Body of pancreas (tissue), 4 donors: Measurements from ENCODE around the gene EEFSEC. TPM values are rescaled to one million over a fixed set of nuclear protein-coding genes. Genes with fewer than 3 reads are reported as not detected.

Experiments used
- ATAC-seq: fragments of 150-250 bp; one replicate; pipeline ENCODE4 v1.9.1; 2016
- DNase-seq, 4 donors: peaks; one replicate each; pipeline ENCODE4 v3.0.0-alpha.2; 2019
- H3K27ac ChIP-seq, 4 donors: fragments of 200-600 bp; sonication (generic); 1 replicate in 3 of 4; 2 replicates in 1 of 4; pipeline versions ENCODE4 v1.5.1 to v1.6.1; 2016 to 2019; ENCODE audit warnings: mild to moderate bottlenecking in 1 of 4, mixed read lengths in 1 of 4, moderate library complexity in 1 of 4
- H3K27me3 ChIP-seq, 2 donors: fragments of 200-600 bp; sonication (generic); one replicate each; pipeline ENCODE4 v1.6.0; 2016; ENCODE audit warnings: mild to moderate bottlenecking in 1 of 2
- H3K36me3 ChIP-seq, 2 donors: fragments of 200-600 bp; sonication (generic); replicated peaks in 1 of 2; 2 replicates each; pipeline ENCODE4 v1.5.1; 2016; ENCODE audit warnings: low read depth in 2 of 2; ENCODE audit not compliant: insufficient read depth in 1 of 2
- H3K4me1 ChIP-seq: fragments of 200-600 bp; sonication (generic); one replicate; pipeline ENCODE4 v1.6.0; 2016
- H3K4me3 ChIP-seq, 2 donors: fragments of 200-600 bp; sonication (generic); 1 replicate in 1 of 2; 2 replicates in 1 of 2; pipeline ENCODE4 v1.5.1; 2016 to 2019
- H3K9me3 ChIP-seq, 3 donors: fragments of 200-600 bp; sonication (generic); 1 replicate in 2 of 3; 2 replicates in 1 of 3; pipeline ENCODE4 v1.5.1; 2016
- POLR2A ChIP-seq, 3 donors: fragments of 450-650 bp; IDR thresholded peaks; one replicate each; pipeline ENCODE4 v1.6.1; 2016; ENCODE audit warnings: antibody characterized with exemption in 3 of 3, mild to moderate bottlenecking in 2 of 3
- WGBS, 2 donors: methylation state at CpG; one replicate each; pipeline ENCODE4 v1.1.5; 2017; 5-methylcytosine and 5-hydroxymethylcytosine counted together
- intact Hi-C: fragments of 100-400 bp; cut with DNase I; formaldehyde crosslinking; loops from one replicate; pipeline ENCODE4 v1.15.1; 2023
- total RNA-seq, 2 donors: library from RNA; depleted of rRNA; stranded (reverse); fragments of >200 nt; gene quantifications; one replicate each; pipeline ENCODE4 v1.1.0, GENCODE V29; 2016
- TF ChIP-seq, protein P1 (sequence below), 7 experiments: fragments of 450-650 bp in 4 of 7; fragments of 200-600 bp in 3 of 7; sonication (generic) in 3 of 7; IDR thresholded peaks; one replicate each; pipeline ENCODE4 v1.5.1; 2016 to 2019; ENCODE audit warnings: antibody characterized with exemption in 7 of 7

Gene EEFSEC
- total RNA-seq, 2 donors from 2014 or later, result 8.6 to 33.0 TPM

GRCh38 chr3:128278130-128278529 lies 124.8 kb downstream of the EEFSEC start:
- Histone ChIP-seq H3K36me3 (no peaks in the 10 kb centered on the region), H3K4me1 (peaks cover 14% of the 10 kb centered on the region), H3K4me3 (no peak overlapping the region), H3K27ac (no peak overlapping the region), H3K27me3 (no peaks in the 10 kb centered on the region), H3K9me3 (no peaks in the 10 kb centered on the region)
- TF ChIP-seq, protein P1, sequence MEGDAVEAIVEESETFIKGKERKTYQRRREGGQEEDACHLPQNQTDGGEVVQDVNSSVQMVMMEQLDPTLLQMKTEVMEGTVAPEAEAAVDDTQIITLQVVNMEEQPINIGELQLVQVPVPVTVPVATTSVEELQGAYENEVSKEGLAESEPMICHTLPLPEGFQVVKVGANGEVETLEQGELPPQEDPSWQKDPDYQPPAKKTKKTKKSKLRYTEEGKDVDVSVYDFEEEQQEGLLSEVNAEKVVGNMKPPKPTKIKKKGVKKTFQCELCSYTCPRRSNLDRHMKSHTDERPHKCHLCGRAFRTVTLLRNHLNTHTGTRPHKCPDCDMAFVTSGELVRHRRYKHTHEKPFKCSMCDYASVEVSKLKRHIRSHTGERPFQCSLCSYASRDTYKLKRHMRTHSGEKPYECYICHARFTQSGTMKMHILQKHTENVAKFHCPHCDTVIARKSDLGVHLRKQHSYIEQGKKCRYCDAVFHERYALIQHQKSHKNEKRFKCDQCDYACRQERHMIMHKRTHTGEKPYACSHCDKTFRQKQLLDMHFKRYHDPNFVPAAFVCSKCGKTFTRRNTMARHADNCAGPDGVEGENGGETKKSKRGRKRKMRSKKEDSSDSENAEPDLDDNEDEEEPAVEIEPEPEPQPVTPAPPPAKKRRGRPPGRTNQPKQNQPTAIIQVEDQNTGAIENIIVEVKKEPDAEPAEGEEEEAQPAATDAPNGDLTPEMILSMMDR (IDR thresholded peaks at IDR 0.05), result no peak
- no peak for TF ChIP-seq POLR2A (IDR thresholded peaks at IDR 0.05)
- 74 to 79% methylated on average over 3 of the region's 3 CpGs for WGBS, 2 donors
- DNase-seq (no peak), ATAC-seq (no peak)
- intact Hi-C loops, result no loop called here

- Histone ChIP-seq H3K36me3 (no peaks in the 10 kb centered on the region), H3K4me1 (peaks cover 14% of the 10 kb centered on the region), H3K4me3 (no peak overlapping the region), H3K27me3 (no peaks in the 10 kb centered on the region), H3K27ac (no peak overlapping the region), H3K9me3 (no peaks in the 10 kb centered on the region)
- ATAC-seq (peak; percentile 41), DNase-seq (peak in 3 of 4 donors; percentile 49 to 79 (median 66))
- TF ChIP-seq POLR2A (IDR thresholded peaks at IDR 0.05), result no peak
- TF ChIP-seq, protein P1 (IDR thresholded peaks at IDR 0.05), result no peak
- intact Hi-C loops, result no loop called here
- WGBS, 2 donors, result 47 to 70% methylated on average over 12 to 17 of the region's 17 CpGs
Measured at GRCh38 chr3:128278761-128279600, 125.7 kb downstream of the EEFSEC start.

- H3K27ac ChIP-seq, result no peak overlapping the region
- TF ChIP-seq, protein P1 (IDR thresholded peaks at IDR 0.05), result no peak
- TF ChIP-seq POLR2A (IDR thresholded peaks at IDR 0.05), result no peak
- ATAC-seq (no peak), DNase-seq (no peak)
- no peaks in the 10 kb centered on the region for H3K36me3 ChIP-seq
- H3K4me1 ChIP-seq, result peaks cover 14% of the 10 kb centered on the region
- WGBS, 2 donors, result 52 to 67% methylated on average over 2 to 3 of the region's 3 CpGs
- H3K4me3 ChIP-seq, result no peak overlapping the region
- intact Hi-C loops, result no loop called here
- no peaks in the 10 kb centered on the region for H3K9me3 ChIP-seq
- H3K27me3 ChIP-seq, result no peaks in the 10 kb centered on the region
Measured at GRCh38 chr3:128279601-128279880, 126.3 kb downstream of the EEFSEC start.

- TF ChIP-seq, protein P1 (IDR thresholded peaks at IDR 0.05), result no peak
- no peak for TF ChIP-seq POLR2A (IDR thresholded peaks at IDR 0.05)
- H3K9me3 ChIP-seq, result no peaks in the 10 kb centered on the region
- DNase-seq (no peak), ATAC-seq (no peak)
- peaks cover 14% of the 10 kb centered on the region for H3K4me1 ChIP-seq
- no peak overlapping the region for H3K27ac ChIP-seq
- intact Hi-C loops, result no loop called here
- no peaks in the 10 kb centered on the region for H3K36me3 ChIP-seq
- H3K4me3 ChIP-seq, result no peak overlapping the region
- H3K27me3 ChIP-seq, result no peaks in the 10 kb centered on the region
- WGBS, 2 donors, result 71 to 80% methylated on average over 8 of the region's 8 CpGs
Measured at GRCh38 chr3:128280481-128281052, 127.3 kb downstream of the EEFSEC start.
